Measurements from ENCODE around the gene TSR3. TPM values are rescaled to one million over a fixed set of nuclear protein-coding genes. Genes with fewer than 3 reads are reported as not detected.

The TSR3 gene
- total RNA-seq, 4 donors from 2014 or later = 41.6 to 147 (median 65.0) TPM

DNA sequence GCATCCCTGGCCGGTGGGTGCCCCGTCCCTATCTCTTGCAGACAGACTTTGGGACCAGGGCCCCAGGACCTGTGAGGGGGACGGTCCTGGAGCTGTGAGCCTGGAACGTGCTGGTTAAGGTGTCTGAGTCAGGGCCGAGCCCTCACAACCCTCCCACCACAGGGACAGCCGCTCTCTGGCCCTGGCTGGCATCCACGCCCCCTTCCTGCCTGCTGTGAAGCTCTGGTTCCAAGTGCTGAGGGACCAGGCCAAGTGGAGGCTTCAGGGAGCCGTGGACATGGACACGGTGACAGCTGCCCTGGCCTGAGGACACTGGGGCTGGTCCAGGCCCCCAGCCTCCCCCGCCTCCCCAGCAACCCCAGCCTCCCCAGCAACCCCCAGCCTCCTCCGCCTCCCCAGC, 6.6 kb downstream of the TSR3 start:
- TF ChIP-seq, protein P1, sequence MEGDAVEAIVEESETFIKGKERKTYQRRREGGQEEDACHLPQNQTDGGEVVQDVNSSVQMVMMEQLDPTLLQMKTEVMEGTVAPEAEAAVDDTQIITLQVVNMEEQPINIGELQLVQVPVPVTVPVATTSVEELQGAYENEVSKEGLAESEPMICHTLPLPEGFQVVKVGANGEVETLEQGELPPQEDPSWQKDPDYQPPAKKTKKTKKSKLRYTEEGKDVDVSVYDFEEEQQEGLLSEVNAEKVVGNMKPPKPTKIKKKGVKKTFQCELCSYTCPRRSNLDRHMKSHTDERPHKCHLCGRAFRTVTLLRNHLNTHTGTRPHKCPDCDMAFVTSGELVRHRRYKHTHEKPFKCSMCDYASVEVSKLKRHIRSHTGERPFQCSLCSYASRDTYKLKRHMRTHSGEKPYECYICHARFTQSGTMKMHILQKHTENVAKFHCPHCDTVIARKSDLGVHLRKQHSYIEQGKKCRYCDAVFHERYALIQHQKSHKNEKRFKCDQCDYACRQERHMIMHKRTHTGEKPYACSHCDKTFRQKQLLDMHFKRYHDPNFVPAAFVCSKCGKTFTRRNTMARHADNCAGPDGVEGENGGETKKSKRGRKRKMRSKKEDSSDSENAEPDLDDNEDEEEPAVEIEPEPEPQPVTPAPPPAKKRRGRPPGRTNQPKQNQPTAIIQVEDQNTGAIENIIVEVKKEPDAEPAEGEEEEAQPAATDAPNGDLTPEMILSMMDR (IDR thresholded peaks at IDR 0.05; ENCODE audit: low read depth) = no peak

GRCh38 chr16:1344499-1344898, 7.2 kb downstream of the TSR3 start:
- TF ChIP-seq, protein P1 (IDR thresholded peaks at IDR 0.05; ENCODE audit: low read depth) = no peak

GRCh38 chr16:1343428-1344242, 8.0 kb downstream of the TSR3 start:
- TF ChIP-seq, protein P1 (IDR thresholded peaks at IDR 0.05; ENCODE audit: low read depth) = no peak

DNA sequence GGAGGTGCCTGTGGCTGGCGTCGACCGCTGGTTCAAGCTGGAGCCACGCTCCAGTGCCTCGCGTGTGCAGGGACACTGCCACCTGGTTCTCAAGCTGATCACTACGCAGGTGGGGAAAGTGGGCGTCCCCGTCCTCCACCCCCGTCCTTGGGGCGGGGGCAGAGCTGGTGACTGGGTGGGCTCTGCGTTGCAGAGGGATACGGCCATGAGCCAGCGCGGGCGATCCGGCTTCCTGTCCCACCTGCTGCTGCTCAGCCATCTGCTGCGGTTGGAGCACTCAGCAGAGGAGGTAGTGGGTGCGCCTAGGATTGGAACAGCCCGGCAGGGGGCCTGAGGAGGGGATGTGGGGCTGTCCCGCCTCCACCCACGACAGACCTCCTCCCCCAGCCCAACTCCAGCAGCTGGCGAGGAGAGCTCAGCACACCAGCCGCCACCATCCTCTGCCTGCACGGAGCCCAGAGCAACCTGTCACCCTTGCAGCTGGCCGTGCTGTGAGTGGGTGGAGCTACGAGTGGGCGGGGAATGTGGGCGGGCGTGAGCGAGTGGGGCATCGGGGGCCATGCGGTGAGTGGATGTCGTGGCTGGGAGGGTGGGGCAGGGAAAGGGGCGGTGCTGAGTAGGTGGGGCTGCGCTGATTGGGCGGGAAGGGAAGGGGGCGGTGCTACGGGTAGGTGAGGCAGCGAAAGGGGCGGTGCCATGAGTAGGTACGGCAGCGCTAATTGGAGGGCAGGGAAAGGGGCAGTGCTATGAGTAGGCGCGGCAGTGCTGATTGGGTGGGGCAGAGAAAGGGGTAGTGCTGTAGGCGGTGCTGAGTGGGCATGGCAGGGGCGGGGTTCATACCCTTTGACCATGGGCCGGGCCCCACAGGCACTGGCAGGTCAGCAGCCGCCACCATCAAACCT, 8.9 kb downstream of the TSR3 start:
- TF ChIP-seq, protein P1 (IDR thresholded peaks at IDR 0.05; ENCODE audit: low read depth) = no peak

- TF ChIP-seq, protein P1 (IDR thresholded peaks at IDR 0.05; ENCODE audit: low read depth) = no peak
Measured at GRCh38 chr16:1341495-1342420, 9.9 kb downstream of the TSR3 start.

DNA sequence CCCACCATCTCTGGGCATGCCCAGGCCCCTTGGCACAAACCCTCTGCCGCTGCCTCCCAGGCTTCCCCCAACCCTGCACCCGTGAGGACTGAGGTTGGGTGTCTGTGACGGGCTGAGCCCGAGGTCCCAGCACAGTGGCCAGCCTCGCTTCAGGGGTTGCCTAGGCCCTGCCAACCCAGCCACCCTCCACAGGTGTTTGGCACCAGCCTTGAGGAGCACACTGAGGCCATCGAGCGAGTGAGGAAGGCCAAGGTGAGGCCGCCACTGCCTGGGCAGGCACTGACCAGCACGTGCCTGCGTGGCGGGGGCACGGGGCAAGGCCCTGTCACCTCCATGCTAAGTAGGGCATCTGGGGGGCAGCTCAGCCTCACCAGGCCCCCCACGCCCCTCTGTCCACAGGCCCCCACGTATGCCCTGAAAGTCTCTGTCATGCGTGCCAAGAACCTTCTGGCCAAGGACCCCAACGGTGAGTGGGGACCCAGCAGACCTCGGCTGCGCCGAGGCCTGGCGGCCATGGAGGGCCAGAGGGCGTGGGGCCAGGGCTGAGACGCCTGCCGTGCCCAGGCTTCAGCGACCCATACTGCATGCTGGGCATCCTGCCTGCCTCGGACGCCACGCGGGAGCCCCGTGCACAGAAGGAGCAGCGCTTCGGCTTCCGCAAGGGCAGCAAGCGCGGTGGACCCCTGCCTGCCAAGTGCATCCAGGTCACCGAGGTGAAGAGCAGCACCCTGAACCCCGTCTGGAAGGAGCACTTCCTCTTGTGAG, 10.8 kb downstream of the TSR3 start:
- TF ChIP-seq, protein P1 (IDR thresholded peaks at IDR 0.05; ENCODE audit: low read depth) = no peak
